K562 (cell line): ENCODE results near the gene CCL5. TPM values are rescaled to one million over a fixed set of nuclear protein-coding genes. Genes with fewer than 3 reads are reported as not detected.

ENCODE experiments used
- ATAC-seq: fragments of 200-7000 bp; cut with Tn5 transposase; 3 replicates; pipeline ENCODE4 v1.9.1; 2020; ENCODE audit warnings: moderate library complexity
- BruUV-seq: library from RNA; stranded (reverse); fragments of 400-500 nt; replicated peaks from 2 replicates; lab custom pipeline; 2021; lab: Mats Ljungman, UMichigan
- CTCF ChIA-PET: fragments of 300-600 bp; formaldehyde crosslinking; extraction: SDS; loops from one replicate; lab custom pipeline; 2021; ENCODE audit warnings: low intra/inter-chr PET ratio; lab: Yijun Ruan, JAX
- POLR2A ChIA-PET: fragments of 300-600, 350-650 bp; sonication (Branson Sonifier 250); formaldehyde crosslinking; extraction: SDS; loops from one replicate; lab custom pipeline; 2021; ENCODE audit warnings: antibody characterized with exemption, inconsistent platforms; lab: Yijun Ruan, JAX
- DNase-seq, 4 experiments: peaks; one replicate each; pipeline versions ENCODE4 v3.0.0 to v3.0.0-alpha.2; 2011 to 2018; ENCODE audit warnings: low spot score in 3 of 4, mixed read lengths in 3 of 4; ENCODE audit errors: extremely low read depth in 1 of 4
- FAIRE-seq: peaks from 2 replicates; lab custom pipeline; 2011; peaks lifted over from hg19 to GRCh38; lab: Jason Lieb, UNC
- H2AFZ ChIP-seq: 2 replicates; pipeline ENCODE4 v1.6.0; 2011; ENCODE audit warnings: low read depth, low read length, control low read depth, inconsistent platforms
- H3K27ac ChIP-seq: fragments of 200-600 bp; 3 replicates; pipeline ENCODE4 v1.8.0; 2011; ENCODE audit warnings: low read depth, mild to moderate bottlenecking, control low read depth, inconsistent platforms, low read length, moderate library complexity, mixed read lengths; ENCODE audit errors: extremely low read depth
- H3K27me3 ChIP-seq, 2 experiments: fragments of 300-600 bp in 1 of 2; 2 replicates in 1 of 2; 3 replicates in 1 of 2; pipeline versions ENCODE4 v1.6.0 to v1.8.0; 2011; ENCODE audit warnings: inconsistent platforms in 2 of 2, low read length in 2 of 2, mild to moderate bottlenecking in 1 of 2, mixed read lengths in 1 of 2, moderate library complexity in 1 of 2; ENCODE audit not compliant: control insufficient read depth in 2 of 2, insufficient read depth in 2 of 2
- H3K36me3 ChIP-seq: fragments of 300-600 bp; 3 replicates; pipeline ENCODE4 v1.8.0; 2011; ENCODE audit warnings: mild to moderate bottlenecking, low read length, inconsistent platforms; ENCODE audit not compliant: control insufficient read depth, insufficient read depth
- H3K4me1 ChIP-seq, 2 experiments: fragments of 200-600 bp in 1 of 2; replicated peaks in 1 of 2; 2 replicates in 1 of 2; 3 replicates in 1 of 2; pipeline versions ENCODE4 v1.5.1 to v1.8.0; 2011; ENCODE audit warnings: inconsistent platforms in 2 of 2, low read length in 2 of 2, mild to moderate bottlenecking in 1 of 2, mixed read lengths in 1 of 2, moderate library complexity in 1 of 2; ENCODE audit not compliant: control insufficient read depth in 2 of 2, insufficient read depth in 2 of 2
- H3K4me2 ChIP-seq: 2 replicates; pipeline ENCODE4 v1.6.1; 2011; ENCODE audit warnings: low read length, control low read depth, inconsistent platforms, mixed read lengths; ENCODE audit not compliant: insufficient read depth
- H3K4me3 ChIP-seq: fragments of 200-600 bp; sonication (generic), shearing (Covaris generic); 2 replicates; pipeline ENCODE4 v1.5.1; 2016; ENCODE audit warnings: control low read depth, inconsistent platforms
- H3K79me2 ChIP-seq: fragments of 200-600 bp; 3 replicates; pipeline ENCODE4 v1.8.0; 2011; ENCODE audit warnings: low read length, inconsistent platforms; ENCODE audit not compliant: control insufficient read depth, insufficient read depth
- H3K9ac ChIP-seq, 2 experiments: 2 replicates each; pipeline versions ENCODE4 v1.6.0 to v1.6.1; 2011; ENCODE audit warnings: low read depth in 2 of 2, low read length in 2 of 2, control low read depth in 1 of 2, inconsistent platforms in 1 of 2, mild to moderate bottlenecking in 1 of 2, mixed read lengths in 1 of 2; ENCODE audit not compliant: insufficient read depth in 1 of 2
- H3K9me1 ChIP-seq: one replicate; pipeline ENCODE4 v1.6.0; 2011; ENCODE audit warnings: inconsistent platforms, mild to moderate bottlenecking, low read length, moderate library complexity; ENCODE audit not compliant: control insufficient read depth, insufficient read depth
- H3K9me3 ChIP-seq: replicated peaks from 2 replicates; pipeline ENCODE4 v1.5.1; 2011; ENCODE audit warnings: low read depth, low read length, inconsistent platforms; ENCODE audit not compliant: control insufficient read depth, insufficient read depth
- H4K20me1 ChIP-seq: replicated peaks from 2 replicates; pipeline ENCODE4 v1.6.1; 2011; ENCODE audit warnings: low read length, inconsistent platforms, mixed read lengths; ENCODE audit not compliant: control insufficient read depth, insufficient read depth
- E2F4 ChIP-seq: sonication (generic); formaldehyde crosslinking; IDR thresholded peaks from 2 replicates; pipeline ENCODE4 v1.8.0; 2022; ENCODE audit warnings: mild to moderate bottlenecking, low read depth, missing genetic modification reagents
- EP300 ChIP-seq: IDR thresholded peaks from 2 replicates; pipeline ENCODE4 v1.6.1; 2012; ENCODE audit warnings: low read length, improper control_type of control experiment
- HMBOX1 ChIP-seq: sonication (generic); IDR thresholded peaks from 2 replicates; pipeline ENCODE4 v1.6.1; 2016
- JUND ChIP-seq, 2 experiments: IDR thresholded peaks; 2 replicates in 1 of 2; 3 replicates in 1 of 2; pipeline ENCODE4 v1.6.1; 2011; ENCODE audit warnings: borderline replicate concordance in 2 of 2, low read depth in 2 of 2, low read length in 2 of 2, improper control_type of control experiment in 1 of 2, missing biosample characterization in 1 of 2, missing genetic modification characterization in 1 of 2, missing genetic modification reagents in 1 of 2
- PKNOX1 ChIP-seq: fragments of 450-650 bp; IDR thresholded peaks from 2 replicates; pipeline ENCODE4 v1.6.1; 2016
- STAT6 ChIP-seq: sonication (generic); formaldehyde crosslinking; IDR thresholded peaks from 2 replicates; pipeline ENCODE4 v1.8.1; 2023; ENCODE audit warnings: mild to moderate bottlenecking, missing genetic modification reagents
- TRIM25 ChIP-seq: fragments of 450-650 bp; IDR thresholded peaks from 2 replicates; pipeline ENCODE4 v1.7.0; 2016; ENCODE audit warnings: borderline replicate concordance
- ZFP1 ChIP-seq: fragments of 450-650 bp; formaldehyde crosslinking; IDR thresholded peaks from 2 replicates; pipeline ENCODE4 v1.4.0; 2020; ENCODE audit warnings: mild to moderate bottlenecking, mixed read lengths
- ZNF217 ChIP-seq: sonication (generic); formaldehyde crosslinking; IDR thresholded peaks from 2 replicates; pipeline ENCODE4 v1.8.0; 2022; ENCODE audit warnings: mild to moderate bottlenecking, missing genetic modification reagents
- ZNF41 ChIP-seq: fragments of 250-450 bp; sonication (Bioruptor Pico); conservative IDR thresholded peaks from 2 replicates; pipeline ENCODE4 v1.4.0; 2020; ENCODE audit warnings: mild to moderate bottlenecking
- ZNF589 ChIP-seq: fragments of 200-800 bp; sonication (Bioruptor generic); IDR thresholded peaks from 2 replicates; pipeline ENCODE4 v1.6.1; 2016; ENCODE audit warnings: low read depth, missing genetic modification characterization, missing compliant biosample characterization
- WGBS: fragments of 100-300 bp; shearing (Covaris generic); methylation state at CpG from one replicate; pipeline ENCODE4 v1.1.6; 2016; ENCODE audit warnings: low coverage, mixed read lengths; ENCODE audit not compliant: insufficient coverage; ENCODE audit errors: missing lambda C conversion rate; 5-methylcytosine and 5-hydroxymethylcytosine counted together
- in situ Hi-C: fragments of 300-500 bp; cut with MboI; formaldehyde crosslinking; loops from 4 replicates; pipeline ENCODE4 v1.15.0; 2018; ENCODE audit warnings: inconsistent platforms, mixed read lengths
- intact Hi-C: fragments of 100-400 bp; cut with micrococcal nuclease; formaldehyde crosslinking; loops from 2 replicates; pipeline ENCODE4 v1.14.2; 2022
- polyA plus RNA-seq, 8 experiments: library from polyadenylated mRNA; depleted of rRNA in 4 of 8; stranded (reverse) in 5 of 8; unstranded in 3 of 8; fragments of >200 nt; fragmentation: Nextera tagmentation in 2 of 8; fragmentation: Illumina TruSeq in 1 of 8; extraction: Ambion mirVana in 2 of 8; extraction: Trizol in 1 of 8; gene quantifications; 2 replicates each; pipeline versions ENCODE4 v1.2.1 to v1.2.3, GENCODE V29; 2011 to 2014; ENCODE audit warnings: inconsistent platforms in 1 of 8, missing spikeins in 1 of 8
- total RNA-seq, 7 experiments: library from RNA; depleted of rRNA in 6 of 7; stranded (reverse); fragments of >200 nt in 6 of 7; fragmentation: Illumina TruSeq in 2 of 7; extraction: Trizol in 2 of 7; gene quantifications; 2 replicates each; pipeline versions ENCODE4 v1.2.1 to v1.2.3, GENCODE V29; 2011 to 2021; ENCODE audit warnings: low replicate concordance in 1 of 7

Gene CCL5
- total and polyA plus RNA-seq, 9 of the 15 experiments (the other 6 are each of a cell fraction or from before 2014, with no cell fraction given): 0.18 to 0.59 (median 0.45) TPM; not detected in 1

GRCh38 chr17:35865412-35866340 is 14.5 kb downstream of the CCL5 start:
- peak in 1 of 4 experiments; percentile 29 for DNase-seq
- H3K27ac ChIP-seq: peak overlapping the region; percentile 11; the same call in 1 of the 3 replicates
- no TSS peak for BruUV-seq
- no peak overlapping the region for H3K4me2 ChIP-seq
- H3K9ac ChIP-seq: no peak overlapping the region
- intact Hi-C loops: no loop called here
- H3K27me3 ChIP-seq: no peaks in the 10 kb centered on the region
- H4K20me1 ChIP-seq: no peaks in the 10 kb centered on the region
- FAIRE-seq: no peak
- H3K4me1 ChIP-seq: peaks cover 6 to 18% of the 10 kb centered on the region in 2 experiments; a peak in 3 of 5 replicates
- ATAC-seq: no peak; the same call in 2 of the 3 replicates
- no peak overlapping the region for H3K4me3 ChIP-seq
- WGBS: 25% methylated on average over 3 of the region's 3 CpGs
- H3K9me1 ChIP-seq: no peaks in the 10 kb centered on the region
- H3K36me3 ChIP-seq: no peaks in the 10 kb centered on the region
- H2AFZ ChIP-seq: peak overlapping the region; percentile 23; the same call in 1 of the 2 replicates
- in situ Hi-C loops: no loop called here
- POLR2A ChIA-PET: interaction anchor here (0.7 to 1.9 kb wide), 7 partner anchors 10 to 183 kb away, joined by 3 to 7 read pairs (median 3); partner anchors contain the start of gene CCL5
- CTCF ChIA-PET: no interaction called here
- no peaks in the 10 kb centered on the region for H3K9me3 ChIP-seq
- no peaks in the 10 kb centered on the region for H3K79me2 ChIP-seq
- TF ChIP-seq ZNF41 (CRISPR knock-in tag): no peak
- no peak for TF ChIP-seq HMBOX1
- TF ChIP-seq ZFP1: no peak
- peak; percentile 11; the same call in 1 of the 2 replicates for TF ChIP-seq EP300
- TF ChIP-seq E2F4 (CRISPR knock-in tag): no peak
- 0 out of 2 replicates have a peak, but pooled peaks have one; percentile 11 for TF ChIP-seq PKNOX1
- TF ChIP-seq TRIM25: no peak
- no peak for TF ChIP-seq ZNF217 (CRISPR knock-in tag)
- TF ChIP-seq ZNF589: 0 out of 2 replicates have a peak, but pooled peaks have one; percentile 28
- TF ChIP-seq JUND (IDR thresholded peaks at IDR 0.05; ENCODE audit: borderline replicate concordance, low read depth, low read length): peak; percentile 37; the same call in 1 of the 2 replicates
- no peak for TF ChIP-seq JUND (tag; IDR thresholded peaks at IDR 0.05; ENCODE audit: borderline replicate concordance, low read depth, low read length)
- no peak for TF ChIP-seq STAT6 (CRISPR knock-in tag)
